Activated T-cell treated with anti-CD3 and anti-CD28 coated beads for 1 hour (primary cell): Measurements from ENCODE around the gene OGT.
"Not testable (repeated sequence)": the region's sequence is repeated elsewhere in the genome, so short reads cannot be mapped to it uniquely, and the experiment has no call there.

Experiments
- DNase-seq: peaks from one replicate; pipeline ENCODE4 v3.0.0-alpha.2; 2020; ENCODE audit warnings: low read depth

The OGT gene

GRCh38 chrX:71532753-71533425 is at the start of gene OGT:
Gene OGT, plus strand, starts transcription at chrX:71533104. Its CDS starts 196 bp downstream, at chrX:71533300.
- peak; percentile 86 for DNase-seq

GRCh38 chrX:71487814-71488213 is 45.1 kb upstream of the OGT start:
- no peak for DNase-seq

- DNase-seq = no peak
These were observed 43.4 kb upstream of the OGT start for GRCh38 chrX:71489540-71489939.

- DNase-seq = peak; percentile 8
These were observed 40.5 kb upstream of the OGT start for GRCh38 chrX:71492231-71493065.

- no peak for DNase-seq
These were observed 39.7 kb upstream of the OGT start for GRCh38 chrX:71493111-71493613.

GRCh38 chrX:71495979-71496378 is 36.9 kb upstream of the OGT start:
- DNase-seq = not testable (repeated sequence)

- DNase-seq = no peak
These were observed 36.4 kb upstream of the OGT start for GRCh38 chrX:71496476-71496875.

- not testable (repeated sequence) for DNase-seq
These were observed 30.8 kb upstream of the OGT start for GRCh38 chrX:71502080-71502479.

- DNase-seq = no peak
These were observed 28.6 kb upstream of the OGT start for GRCh38 chrX:71504346-71504745.

GRCh38 chrX:71509289-71509688 is 23.6 kb upstream of the OGT start:
- no peak for DNase-seq

GRCh38 chrX:71510161-71510560 is 22.7 kb upstream of the OGT start:
- no peak for DNase-seq

- not testable (repeated sequence) for DNase-seq
These were observed 19.2 kb upstream of the OGT start for GRCh38 chrX:71513731-71514130.

GRCh38 chrX:71514367-71515037 is 18.4 kb upstream of the OGT start:
- no peak for DNase-seq

GRCh38 chrX:71515038-71515396 is 17.9 kb upstream of the OGT start:
- no peak for DNase-seq

- DNase-seq = no peak
These were observed 7.6 kb upstream of the OGT start for GRCh38 chrX:71525316-71525715.

- DNase-seq = no peak
These were observed 689 bp upstream of the OGT start for GRCh38 chrX:71532078-71532752.

- DNase-seq = no peak
These were observed 579 bp downstream of the OGT start for GRCh38 chrX:71533516-71533850.

- DNase-seq = no peak
These were observed 1.1 kb downstream of the OGT start for GRCh38 chrX:71533851-71534561.

- DNase-seq = no peak
These were observed 2.1 kb downstream of the OGT start for GRCh38 chrX:71534773-71535544.

- no peak for DNase-seq
These were observed 3.4 kb downstream of the OGT start for GRCh38 chrX:71536285-71536684.

- DNase-seq = no peak
These were observed 4.8 kb downstream of the OGT start for GRCh38 chrX:71537743-71538142.
